Measurements from ENCODE around the gene PTTG1IP2. TPM values are rescaled to one million over a fixed set of nuclear protein-coding genes. Genes with fewer than 3 reads are reported as not detected.
"Not testable (repeated sequence)": the region's sequence is repeated elsewhere in the genome, so short reads cannot be mapped to it uniquely, and the experiment has no call there.

The PTTG1IP2 gene
- total and polyA plus RNA-seq, 10 of the 15 experiments (the other 5 are each of a cell fraction or from before 2014, with no cell fraction given), result not detected

- TF ChIP-seq CHD4 (IDR thresholded peaks at IDR 0.05) (no peak), MTA3 (IDR thresholded peaks at IDR 0.05; ENCODE audit: borderline replicate concordance, low read length) (no peak), SMC3 (IDR thresholded peaks at IDR 0.05; ENCODE audit: borderline replicate concordance, low read length) (no peak), ETV6 (conservative IDR thresholded peaks at IDR 0.05 in 1 of 2, IDR thresholded peaks at IDR 0.05 in 1 of 2; ENCODE audit: borderline replicate concordance in 1 of 2, low read depth in 1 of 2) (no peak), RB1 (IDR thresholded peaks at IDR 0.05; ENCODE audit: borderline replicate concordance) (no peak), RUNX3 (IDR thresholded peaks at IDR 0.05; ENCODE audit: low read length) (no peak), CREB1 (IDR thresholded peaks at IDR 0.05; ENCODE audit: low read depth) (no peak), RELA (IDR thresholded peaks at IDR 0.05; ENCODE audit: borderline replicate concordance, partially characterized antibody) (no peak), REST (IDR thresholded peaks at IDR 0.05; ENCODE audit: low read depth, low read length) (no peak)
These were observed 8.2 kb upstream of the PTTG1IP2 start (continued) for GRCh38 chr7:90461219-90461618.

GRCh38 chr7:90463151-90463628, 6.2 kb upstream of the PTTG1IP2 start:
- H3K4me1 ChIP-seq (ENCODE audit: control insufficient read depth, insufficient read depth, low read length); H3K4me2 ChIP-seq (ENCODE audit: control insufficient read depth, insufficient read depth); ATAC-seq; H3K4me3 ChIP-seq; H3K9me3 ChIP-seq (replicated peaks; ENCODE audit: control insufficient read depth, insufficient read depth, low read length); POLR2A ChIA-PET; in situ Hi-C loops (cut with MboI); CTCF ChIA-PET; H3K27me3 ChIP-seq (replicated peaks in 1 of 2; ENCODE audit: control insufficient read depth in 2 of 2, insufficient read depth in 2 of 2, low read length in 1 of 2); FAIRE-seq; RAD21 ChIA-PET (ENCODE audit: unreplicated experiment); DNase-seq (ENCODE audit: low read depth, low spot score); H3K9ac ChIP-seq (ENCODE audit: control insufficient read depth, insufficient read depth, low read length); H4K20me1 ChIP-seq (ENCODE audit: control insufficient read depth, insufficient read depth); H3K36me3 ChIP-seq (ENCODE audit: control insufficient read depth in 2 of 2, insufficient read depth in 2 of 2, low read length in 1 of 2); SMC1A ChIA-PET (ENCODE audit: uncharacterized antibody, unreplicated experiment); intact Hi-C loops (cut with micrococcal nuclease; ENCODE audit: unreplicated experiment); H2AFZ ChIP-seq (ENCODE audit: control insufficient read depth, low read depth, low read length); BruUV-seq (replicated peaks); H3K79me2 ChIP-seq (ENCODE audit: control insufficient read depth, insufficient read depth, low read length); H3K27ac ChIP-seq (ENCODE audit: control insufficient read depth, insufficient read depth): not testable (repeated sequence)
- WGBS (ENCODE audit: insufficient coverage, insufficient replicate concordance, low lambda C conversion rate, missing lambda C conversion rate), result 13% methylated on average over 4 of the region's 4 CpGs
